Measurements from ENCODE around the gene PRKG1.
"Not testable (repeated sequence)": the region's sequence is repeated elsewhere in the genome, so short reads cannot be mapped to it uniquely, and the experiment has no call there.

Gene PRKG1

DNA sequence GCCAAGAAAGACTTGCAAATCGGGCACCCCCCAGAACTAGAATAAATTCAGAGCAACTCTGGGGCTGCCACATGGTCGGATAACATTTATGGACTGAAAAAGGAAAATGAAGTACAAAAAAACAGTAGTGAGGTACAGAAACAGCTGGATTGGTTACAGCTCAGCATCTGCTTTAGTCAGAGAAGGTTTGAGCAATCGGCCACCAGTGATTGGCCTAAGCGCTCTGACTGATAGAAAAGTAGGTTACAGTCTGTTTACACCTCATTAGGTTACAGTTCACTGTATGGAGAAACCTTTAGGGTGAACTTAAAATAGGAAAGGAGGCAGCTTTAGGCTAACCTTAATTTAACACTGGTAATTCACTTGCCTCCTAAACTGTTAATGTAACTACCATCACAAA lies 1137.8 kb downstream of the PRKG1 start:
- no peak for DNase-seq

DNA sequence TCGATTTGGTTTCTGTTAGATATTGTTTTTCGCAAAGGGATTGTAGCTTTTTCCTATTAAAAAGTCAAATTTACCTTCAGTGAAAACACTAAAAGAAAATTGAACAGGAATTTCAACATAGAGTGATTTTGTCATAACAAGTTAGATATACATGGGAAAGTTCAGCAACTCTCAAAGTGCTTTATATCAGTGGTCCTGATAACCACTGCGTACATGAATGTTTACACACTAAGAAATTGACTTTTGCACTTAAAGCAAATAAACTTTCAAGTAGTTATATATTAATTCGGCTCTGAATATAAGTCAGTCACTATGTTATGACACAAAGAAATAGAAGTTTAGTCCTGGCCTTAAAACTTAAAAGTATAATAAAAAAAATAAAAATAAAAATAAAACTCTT lies 1138.5 kb downstream of the PRKG1 start:
- no peak for DNase-seq

DNA sequence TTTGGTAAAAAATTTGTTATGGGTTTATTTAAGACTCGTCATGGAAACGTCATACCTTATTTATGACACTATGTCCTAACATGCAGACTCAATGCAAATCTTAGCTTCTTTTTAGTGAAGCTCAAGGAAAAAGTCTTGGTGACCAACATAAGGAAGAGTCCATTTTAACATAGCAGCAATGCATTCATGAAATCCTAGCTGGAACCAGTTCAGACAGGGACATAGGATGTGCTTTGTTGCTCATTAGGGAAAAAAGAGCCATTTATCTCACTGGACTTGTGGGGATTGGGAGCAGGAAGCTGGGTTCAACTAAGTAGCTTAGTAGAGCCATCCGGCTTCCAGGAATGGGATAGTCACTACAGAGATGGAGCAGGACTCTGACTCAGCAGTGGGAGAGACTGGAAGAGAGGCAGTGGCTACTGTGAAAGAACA lies 1139.0 kb downstream of the PRKG1 start:
- no peak for DNase-seq

DNA sequence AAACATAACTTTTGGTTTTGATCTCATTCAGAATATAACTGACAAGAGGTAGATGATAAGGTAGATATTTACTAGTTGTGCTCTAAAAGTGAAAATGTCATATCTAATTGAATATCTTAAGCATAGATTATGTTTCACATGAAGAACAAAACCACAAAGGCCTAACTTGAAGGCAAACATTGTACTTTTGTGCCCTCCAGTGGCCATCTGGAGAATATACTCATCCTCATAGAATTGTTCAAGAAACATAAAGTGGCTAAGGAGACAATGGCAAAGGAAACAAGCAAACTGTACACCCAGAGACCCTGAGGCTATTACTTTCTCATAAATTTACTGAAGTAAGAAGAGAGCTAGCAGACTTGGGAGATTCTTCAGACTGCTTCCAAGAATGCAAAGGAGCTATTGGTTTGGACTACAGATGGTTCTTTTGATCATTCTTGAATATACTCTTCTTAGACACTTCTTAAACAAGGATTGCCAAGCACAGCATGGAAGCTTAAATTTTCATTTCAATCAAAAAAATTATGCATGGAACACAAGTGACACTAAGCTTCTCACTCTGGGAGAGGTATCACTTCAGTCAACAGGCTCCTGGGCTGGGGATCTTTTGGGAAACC lies 1141.6 kb downstream of the PRKG1 start:
- no peak for DNase-seq

DNA sequence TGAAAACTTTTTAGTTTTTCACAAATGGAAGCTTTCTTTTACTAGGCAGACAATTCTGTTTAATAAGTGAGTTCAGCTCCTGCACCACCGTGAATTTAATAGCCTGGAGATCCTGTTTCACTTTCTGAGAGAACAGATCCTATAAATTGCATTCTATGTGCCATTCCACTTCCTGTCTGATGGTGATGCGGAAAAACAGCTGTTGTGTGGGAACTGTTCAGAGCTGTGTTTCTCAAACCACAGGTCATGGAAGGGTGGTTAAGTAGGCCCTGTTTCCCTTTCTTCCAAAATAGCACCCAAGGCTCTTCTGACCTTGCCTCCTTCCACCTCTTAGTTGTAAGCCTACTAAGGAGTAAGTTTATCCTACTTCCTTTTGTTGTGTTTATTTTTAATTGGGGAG lies 1142.6 kb downstream of the PRKG1 start:
- DNase-seq: no peak

DNA sequence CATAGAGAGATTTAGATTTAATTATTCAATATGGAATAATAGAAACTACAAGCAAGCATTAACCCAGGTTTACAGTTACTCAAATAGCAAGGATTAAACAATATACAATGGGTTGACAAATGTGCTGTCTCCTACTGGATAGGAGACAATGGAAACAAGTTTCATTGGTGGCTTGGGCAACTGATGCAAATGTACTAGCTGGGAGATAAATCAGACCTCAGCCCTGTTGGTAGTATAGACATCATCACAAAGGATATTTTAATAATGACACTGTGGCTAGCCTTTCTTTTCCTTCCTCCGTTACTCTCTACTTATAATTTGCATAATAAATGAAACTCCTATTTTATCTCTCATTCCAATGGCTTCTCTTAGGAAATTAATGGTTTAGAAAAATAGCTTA lies 1143.2 kb downstream of the PRKG1 start:
- no peak for DNase-seq

DNA sequence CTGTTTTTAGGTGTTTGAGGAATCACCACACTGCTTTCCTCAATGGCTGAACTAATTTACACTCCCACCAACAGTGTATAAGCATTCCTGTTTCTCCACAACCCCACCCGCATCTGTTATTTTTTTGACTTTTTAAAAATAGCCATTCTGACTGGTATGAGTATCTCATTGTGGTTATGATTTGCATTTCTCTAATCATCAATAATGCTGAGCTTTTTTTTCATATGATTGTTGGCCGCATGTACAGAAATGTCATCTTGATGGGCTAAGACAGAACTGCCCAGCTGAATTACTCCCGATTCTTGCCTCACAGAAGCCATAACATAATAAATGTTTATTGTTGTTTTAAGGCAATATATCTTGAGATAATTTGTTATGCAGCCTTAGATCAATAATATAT lies 1146.7 kb downstream of the PRKG1 start:
- no peak for DNase-seq

DNA sequence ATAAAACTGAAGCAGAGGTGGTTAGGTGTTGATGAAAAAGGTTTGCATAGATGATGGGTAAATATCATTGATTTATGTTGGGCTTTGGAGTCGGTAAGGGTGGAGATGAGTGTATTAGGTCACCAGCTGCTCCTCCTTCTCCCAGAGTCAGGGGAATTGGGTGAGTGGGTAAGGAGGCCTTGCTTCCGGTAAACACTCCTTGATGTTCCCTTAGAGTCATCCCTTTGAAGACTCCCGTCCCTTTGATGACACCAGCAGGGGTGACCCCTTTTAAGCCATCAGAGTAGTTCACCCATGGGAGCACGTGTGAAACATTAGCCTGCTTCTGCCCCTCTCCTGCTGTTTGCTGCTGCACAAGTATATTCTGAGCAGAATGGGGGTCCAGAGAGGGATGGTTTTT lies 1147.6 kb downstream of the PRKG1 start:
- DNase-seq: no peak

DNA sequence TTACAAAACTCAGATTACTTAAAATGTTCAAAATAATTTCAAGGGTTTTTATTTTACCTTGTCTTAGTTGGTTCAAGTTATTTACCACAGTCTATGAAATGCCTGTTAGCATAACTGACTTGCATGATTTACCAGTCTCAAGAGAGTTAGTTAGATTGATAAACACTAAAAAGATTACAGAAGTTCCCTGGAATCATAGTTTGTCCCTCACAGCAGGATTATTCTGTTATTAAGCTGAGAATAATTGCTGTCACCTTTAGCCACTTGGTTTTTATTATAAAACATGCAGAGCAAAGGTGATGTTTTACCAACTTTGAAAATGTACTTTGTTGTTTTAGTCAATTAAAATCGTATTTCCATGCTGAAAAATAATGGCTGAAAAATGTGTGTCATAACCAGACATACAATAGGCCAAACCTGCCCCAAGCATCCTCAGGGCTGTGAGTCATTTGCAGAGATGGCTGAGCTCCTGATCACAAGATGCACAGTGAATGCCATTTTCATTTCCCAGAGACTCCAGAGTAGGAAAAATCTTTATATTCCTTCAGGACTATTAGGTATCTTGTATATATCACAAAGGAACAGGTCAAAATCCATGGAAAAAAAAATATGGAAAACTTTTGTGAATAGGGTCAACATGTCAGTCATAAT lies 1152.0 kb downstream of the PRKG1 start:
- no peak for DNase-seq

DNA sequence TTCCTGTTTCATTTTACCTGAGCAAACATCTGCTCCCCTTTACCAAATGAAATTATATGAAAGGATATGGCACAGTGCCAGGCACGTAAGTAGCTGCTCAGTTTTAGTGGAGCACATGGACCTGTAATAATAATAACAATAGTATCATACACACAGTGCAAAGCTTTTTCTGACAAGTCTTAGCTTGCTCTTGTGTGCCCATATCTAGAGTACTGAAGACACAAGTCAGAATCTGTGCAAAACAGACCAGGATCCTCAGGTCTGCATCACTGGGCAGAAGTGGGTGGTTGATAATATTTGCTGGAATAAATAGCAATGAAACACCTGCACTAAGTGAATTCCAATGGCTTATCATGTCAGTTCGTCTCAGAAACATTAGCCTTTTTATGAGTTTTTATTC lies 1154.3 kb downstream of the PRKG1 start:
- DNase-seq: no peak

DNA sequence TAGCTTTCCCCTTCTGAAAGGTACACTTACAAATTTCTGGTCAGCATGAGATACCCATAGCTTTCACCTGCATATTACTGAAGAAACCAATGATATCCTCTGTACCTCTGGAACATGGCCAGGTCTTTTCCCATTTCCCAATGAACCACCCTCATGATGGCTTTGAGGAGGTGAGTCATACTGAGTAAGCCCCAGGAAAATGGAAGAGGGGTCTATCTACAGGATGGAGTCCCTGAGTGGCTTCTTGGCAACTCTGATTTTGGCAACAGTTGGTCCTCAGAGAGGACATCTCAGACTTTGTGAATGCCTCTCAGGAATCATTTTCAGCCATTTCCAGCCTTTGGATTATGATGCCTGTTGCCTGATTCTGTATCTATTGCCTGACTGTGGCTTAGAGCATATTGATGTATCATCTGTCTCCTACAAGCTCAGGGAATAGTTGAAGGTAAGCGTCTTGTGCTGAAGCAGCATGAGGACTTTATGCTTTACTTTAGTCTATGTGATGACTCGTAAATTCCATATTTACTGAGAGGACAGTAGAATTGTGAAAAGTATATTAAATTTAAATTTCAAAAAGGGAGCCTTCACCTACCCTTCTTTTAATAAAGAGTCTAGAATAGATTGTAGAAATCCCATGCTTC lies 1155.1 kb downstream of the PRKG1 start:
- no peak for DNase-seq

DNA sequence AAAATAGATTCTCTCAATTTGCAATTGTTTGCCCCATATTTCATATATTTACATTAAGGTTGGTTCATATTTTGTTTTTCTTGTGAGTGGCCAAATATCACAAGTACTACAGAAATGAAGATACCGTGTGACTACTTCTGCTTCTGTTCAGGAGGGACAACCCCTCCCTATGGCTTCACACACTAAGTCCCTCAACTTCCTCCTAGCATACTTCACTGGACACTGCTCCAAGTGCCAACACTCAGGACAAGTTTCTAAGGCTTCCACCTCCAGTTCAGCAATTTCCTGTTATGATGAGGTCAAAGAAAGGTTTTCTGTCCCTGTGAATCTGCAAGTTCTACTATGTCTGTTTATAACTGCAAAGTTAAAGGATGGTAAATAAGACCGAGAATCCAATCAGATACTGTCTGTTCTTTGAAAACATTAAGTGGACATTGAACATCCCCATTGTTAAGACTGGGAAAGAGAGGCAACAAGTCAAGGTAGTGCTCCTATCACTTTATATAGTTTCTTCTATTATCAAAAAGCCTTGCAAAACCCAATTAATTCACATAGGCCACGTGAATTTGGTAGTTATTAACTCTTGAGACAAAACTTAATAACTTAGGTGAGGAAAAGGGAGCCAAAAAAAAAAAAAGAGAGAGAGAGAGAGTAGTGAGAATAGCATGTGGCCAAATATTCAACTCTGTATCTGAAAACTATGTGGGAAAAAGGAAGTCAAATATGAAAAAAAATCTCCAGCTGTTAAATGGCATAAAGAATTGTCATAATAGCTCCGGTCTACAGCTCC lies 1158.5 kb downstream of the PRKG1 start:
- DNase-seq: no peak

DNA sequence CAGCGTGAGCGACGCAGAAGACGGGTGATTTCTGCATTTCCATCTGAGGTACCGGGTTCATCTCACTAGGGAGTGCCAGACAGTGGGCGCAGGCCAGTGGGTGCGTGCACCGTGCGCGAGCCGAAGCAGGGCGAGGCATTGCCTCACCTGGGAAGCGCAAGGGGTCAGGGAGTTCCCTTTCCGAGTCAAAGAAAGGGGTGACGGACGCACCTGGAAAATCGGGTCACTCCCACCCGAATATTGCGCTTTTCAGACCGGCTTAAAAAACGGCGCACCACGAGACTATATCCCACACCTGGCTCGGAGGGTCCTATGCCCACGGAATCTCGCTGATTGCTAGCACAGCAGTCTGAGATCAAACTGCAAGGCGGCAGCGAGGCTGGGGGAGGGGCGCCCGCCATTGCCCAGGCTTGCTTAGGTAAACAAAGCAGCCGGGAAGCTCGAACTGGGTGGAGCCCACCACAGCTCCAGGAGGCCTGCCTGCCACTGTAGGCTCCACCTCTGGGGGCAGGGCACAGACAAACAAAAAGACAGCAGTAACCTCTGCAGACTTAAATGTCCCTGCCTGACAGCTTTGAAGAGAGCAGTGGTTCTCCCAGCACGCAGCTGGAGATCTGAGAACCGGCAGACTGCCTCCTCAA lies 1159.2 kb downstream of the PRKG1 start:
- not testable (repeated sequence) for DNase-seq

DNA sequence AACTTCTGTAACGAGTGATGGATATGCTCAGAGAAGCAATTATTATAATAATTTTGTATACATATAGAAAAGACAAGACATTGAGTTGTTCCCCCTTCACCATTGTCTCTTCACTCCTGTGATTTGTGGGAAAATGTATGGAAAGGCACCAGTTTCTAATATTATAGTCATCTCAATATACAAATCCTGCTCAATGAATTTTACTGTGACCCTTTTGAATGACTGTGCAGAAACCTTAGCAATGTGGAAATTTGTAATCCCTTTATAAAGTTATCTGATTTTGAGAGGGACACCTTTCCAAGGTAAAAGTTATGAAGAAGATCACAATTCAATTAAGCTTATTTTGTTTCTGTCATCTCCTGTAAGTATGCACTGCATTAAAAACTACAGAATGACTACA lies 1165.5 kb downstream of the PRKG1 start:
- DNase-seq: no peak

DNA sequence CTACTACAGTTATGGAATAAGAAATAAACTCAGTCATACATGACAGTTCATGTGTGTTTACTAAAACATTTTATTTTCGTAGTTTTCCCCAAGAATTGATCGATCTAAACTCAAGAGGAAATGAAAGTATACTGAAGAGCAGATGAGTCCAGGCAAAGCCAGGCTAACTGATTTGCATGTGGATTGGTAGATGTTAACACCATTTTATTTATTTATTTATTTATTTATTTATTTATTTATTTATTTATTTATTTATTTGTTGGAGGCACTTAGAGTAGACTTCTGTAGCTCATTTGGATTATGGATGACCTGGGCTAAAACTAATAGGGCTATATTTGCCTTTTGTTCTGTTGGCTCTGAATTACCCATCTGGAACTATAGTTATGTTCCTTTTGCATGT lies 1171.3 kb downstream of the PRKG1 start:
- no peak for DNase-seq

DNA sequence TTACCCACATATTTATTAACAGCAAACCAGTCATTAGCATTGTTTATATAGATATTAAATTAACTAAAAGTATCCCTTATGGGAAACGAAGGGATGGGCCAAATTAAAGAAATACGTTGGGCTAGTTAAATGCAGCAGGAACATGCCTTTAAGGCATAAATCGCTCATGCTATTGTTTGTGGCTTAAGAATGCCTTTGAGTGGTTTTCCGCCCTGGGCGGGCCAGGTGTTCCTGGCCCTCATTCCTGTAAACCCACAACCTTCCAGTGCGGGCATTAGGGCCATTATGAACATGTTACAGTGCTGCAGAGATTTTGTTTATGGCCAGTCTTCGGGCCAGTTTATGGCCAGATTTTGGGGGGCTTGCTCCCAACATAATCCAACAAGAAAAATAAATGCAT lies 1173.6 kb downstream of the PRKG1 start:
- DNase-seq: not testable (repeated sequence)

DNA sequence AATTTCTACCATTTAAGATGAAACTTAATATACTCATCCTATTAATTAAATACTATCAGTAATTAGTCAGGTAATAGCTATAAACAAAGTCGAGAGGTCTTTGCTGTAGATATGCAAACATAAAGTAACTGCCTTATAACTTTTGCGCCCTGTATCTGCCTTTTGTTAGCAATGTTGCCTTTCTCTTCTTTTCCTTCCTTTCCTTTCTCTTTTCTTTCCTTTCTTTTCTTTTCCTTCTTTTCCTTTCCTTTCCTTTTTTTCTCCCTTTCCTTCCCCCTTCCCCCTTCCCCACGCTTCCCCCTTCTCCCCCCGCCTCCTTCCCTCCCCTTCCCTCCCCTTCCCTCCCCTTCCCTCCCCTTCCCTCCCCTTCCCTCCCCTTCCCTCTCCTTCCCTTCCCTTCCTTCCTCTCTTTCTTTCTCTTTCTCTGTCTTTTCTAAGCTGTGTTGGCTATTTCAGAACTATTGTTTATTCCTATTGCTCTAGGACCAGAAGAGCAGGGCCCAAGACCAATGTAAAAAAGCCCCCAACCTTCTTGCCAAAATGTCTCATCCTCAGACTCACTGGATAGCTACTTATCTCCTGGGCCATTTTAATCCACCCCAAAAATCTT lies 1174.5 kb downstream of the PRKG1 start:
- DNase-seq: no peak

DNA sequence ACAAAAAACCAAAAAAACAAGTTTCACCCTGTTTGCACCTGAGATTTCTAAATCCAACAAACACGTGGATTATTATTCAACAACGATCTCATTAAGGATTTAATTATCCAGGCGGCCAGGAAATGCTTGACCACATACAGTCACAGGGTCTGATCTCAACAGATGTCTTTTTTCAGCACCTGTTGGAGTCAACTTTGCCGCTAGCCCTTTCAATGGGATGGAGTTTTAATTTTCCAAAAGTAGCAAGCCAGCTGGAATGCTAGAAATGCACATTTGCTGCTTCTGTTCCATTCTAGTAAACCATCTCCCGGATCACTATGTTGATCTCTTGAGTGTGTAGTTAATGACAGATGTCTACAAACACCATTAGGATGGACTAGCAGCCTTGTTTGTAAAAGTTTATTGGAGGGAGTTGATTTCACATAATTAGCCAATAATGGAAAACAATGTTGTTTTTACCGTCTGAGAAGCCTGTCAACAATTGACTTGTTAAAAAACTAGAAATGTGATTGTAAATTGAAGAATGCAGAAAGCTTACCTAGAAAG lies 1175.6 kb downstream of the PRKG1 start:
- DNase-seq: no peak

DNA sequence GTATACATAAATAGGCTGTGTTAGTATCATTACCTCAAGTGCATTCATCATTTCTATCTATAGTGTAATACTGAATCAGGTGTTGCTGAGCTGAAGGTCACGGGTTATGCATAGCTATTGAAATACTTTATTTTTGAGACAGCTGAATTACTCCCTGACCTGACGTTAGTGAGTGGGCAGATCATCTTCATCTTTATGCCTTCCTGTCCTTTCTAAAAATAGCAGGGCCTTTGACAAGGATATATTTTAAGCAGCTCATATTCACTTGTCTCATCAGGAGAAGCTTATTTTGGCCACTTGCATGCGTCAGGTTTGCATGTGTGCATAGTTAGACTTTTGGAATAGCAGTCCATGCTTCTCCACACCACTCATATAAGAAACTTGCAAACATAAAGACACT lies 1176.2 kb downstream of the PRKG1 start:
- DNase-seq: no peak

DNA sequence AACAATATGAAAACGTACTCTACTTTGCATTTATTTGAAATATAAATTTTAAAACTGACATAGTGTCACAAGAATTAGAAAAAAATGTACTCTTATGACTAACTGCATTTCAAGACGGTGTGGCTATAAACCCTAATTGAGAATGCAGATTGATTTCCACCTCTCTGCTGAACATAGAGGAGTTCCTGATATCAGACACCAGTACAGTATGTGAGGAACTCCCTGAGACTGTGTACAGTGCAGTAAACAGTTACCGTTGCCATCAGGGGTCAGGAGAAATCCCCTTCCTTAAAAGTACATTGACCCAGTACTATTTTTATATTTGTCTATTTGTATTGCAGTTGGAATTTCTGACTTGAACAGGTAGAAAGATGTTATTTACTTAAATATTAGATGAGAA lies 1178.0 kb downstream of the PRKG1 start:
- no peak for DNase-seq

DNA sequence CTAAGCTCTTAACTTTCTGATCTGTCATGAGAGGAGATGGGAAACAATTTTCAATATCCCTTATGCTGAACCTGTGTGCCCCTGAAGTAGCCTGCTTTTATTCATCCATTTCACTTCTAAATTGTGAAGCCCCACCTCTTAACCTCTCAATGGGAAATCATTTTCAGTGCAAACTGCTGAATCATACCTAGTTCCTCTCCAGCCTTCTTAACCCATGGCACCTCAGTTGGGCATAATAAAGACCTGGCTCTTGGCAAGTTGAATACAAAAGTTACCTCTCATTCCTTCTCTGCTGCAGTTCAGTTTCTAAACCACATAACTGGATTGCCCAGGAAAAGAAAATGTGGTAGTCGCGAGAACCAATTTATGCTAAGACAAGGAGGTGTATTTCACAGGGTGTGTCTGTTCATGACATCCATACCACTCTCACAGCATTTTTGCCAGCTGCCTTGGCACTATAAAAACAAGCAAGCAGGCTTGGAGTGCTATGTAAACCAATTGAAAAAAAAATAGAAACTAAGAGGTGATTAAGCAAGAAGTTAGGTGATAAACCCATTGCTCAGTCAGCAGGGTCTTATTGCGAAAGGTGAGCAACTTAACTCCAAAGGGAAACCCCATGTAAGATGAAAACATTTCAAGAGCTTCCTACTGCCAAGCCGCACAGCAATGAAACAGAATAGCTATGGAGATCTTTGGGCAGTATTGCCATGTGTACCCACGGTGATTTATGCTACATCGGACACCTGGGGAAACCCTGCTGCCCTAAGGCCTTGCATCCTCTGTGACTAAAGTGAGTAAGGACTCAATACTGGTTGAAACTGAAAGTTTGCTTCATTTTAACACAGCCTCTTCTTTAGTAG lies 1182.8 kb downstream of the PRKG1 start:
- DNase-seq: no peak

DNA sequence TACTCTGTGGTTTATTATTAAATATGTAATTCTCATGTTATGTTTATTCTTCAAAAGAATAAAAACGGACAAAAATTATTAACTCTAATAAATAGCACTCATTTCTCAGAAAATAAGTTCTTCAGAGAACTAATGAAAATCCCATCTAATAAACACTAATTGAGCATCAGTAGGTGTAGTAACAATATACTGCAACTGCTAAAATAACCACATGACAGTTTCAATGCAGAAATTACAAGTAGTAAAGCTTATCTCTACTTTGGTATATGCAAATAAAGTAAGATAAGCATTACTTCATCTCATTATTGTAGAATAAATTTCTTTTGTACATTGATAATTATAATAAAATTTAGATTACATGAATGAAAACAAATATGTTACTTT lies 1183.4 kb downstream of the PRKG1 start:
- no peak for DNase-seq

Measured in NCI-H1417 treated with DMSO at 0.1 percent for 48 hours (cell line).